ENCODE data around the gene PSAPL1.

DNA sequence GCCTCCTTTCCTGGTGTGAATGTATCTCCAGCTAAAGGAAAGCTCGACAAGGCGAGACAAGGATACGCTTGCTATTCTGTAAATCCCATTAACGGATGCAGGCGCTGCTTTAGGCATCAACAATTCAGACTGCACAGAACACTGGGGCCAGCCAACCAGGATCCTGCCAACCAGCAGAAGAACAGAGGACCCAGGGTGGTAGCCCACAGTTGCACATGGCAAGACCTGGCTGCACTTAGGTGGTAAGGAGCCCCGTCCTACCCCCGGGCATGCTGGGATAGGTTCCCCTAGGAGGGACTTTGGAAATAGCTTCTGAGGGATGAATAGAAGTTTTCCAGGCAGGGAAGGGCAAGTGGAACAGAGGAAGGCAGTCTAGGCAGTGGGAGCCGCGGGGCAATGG, 20.7 kb downstream of the PSAPL1 start:
- no peak for TF ChIP-seq POLR2A (IDR thresholded peaks at IDR 0.05)
- TF ChIP-seq POLR2AphosphoS5 (IDR thresholded peaks at IDR 0.05) = no peak
- TF ChIP-seq, protein P1, sequence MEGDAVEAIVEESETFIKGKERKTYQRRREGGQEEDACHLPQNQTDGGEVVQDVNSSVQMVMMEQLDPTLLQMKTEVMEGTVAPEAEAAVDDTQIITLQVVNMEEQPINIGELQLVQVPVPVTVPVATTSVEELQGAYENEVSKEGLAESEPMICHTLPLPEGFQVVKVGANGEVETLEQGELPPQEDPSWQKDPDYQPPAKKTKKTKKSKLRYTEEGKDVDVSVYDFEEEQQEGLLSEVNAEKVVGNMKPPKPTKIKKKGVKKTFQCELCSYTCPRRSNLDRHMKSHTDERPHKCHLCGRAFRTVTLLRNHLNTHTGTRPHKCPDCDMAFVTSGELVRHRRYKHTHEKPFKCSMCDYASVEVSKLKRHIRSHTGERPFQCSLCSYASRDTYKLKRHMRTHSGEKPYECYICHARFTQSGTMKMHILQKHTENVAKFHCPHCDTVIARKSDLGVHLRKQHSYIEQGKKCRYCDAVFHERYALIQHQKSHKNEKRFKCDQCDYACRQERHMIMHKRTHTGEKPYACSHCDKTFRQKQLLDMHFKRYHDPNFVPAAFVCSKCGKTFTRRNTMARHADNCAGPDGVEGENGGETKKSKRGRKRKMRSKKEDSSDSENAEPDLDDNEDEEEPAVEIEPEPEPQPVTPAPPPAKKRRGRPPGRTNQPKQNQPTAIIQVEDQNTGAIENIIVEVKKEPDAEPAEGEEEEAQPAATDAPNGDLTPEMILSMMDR (IDR thresholded peaks at IDR 0.05) = no peak
